ENCODE results near the gene ISCU. TPM values are rescaled to one million over a fixed set of nuclear protein-coding genes. Genes with fewer than 3 reads are reported as not detected.

The ISCU gene
- polyA plus RNA-seq, 1 of the 3 experiments (the other 2 are of a cell fraction) = 165 TPM

DNA sequence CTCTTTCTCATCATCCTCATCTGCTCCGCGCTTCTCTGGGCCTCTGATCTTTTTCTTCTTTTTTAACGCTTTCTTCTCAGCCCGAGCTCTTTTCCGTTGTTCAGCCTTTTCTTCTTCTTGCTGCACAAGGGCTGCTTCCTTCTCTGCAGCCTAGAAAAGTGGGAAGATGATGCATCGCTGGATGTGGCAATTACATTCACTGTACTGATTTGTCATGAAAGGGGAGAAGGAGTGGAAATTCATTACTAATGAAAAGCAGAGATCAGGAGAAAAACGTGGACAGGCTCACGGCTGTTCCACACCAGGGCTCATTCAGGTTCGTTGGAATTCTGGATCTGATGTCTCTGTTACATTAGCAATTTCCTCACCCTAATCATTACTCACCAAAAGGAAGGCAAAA is 32.2 kb upstream of the ISCU start:
- H3K9ac ChIP-seq = no peak overlapping the region
- H4K20me1 ChIP-seq (ENCODE audit: insufficient read depth) = peaks cover 9% of the 10 kb centered on the region; the same call in 1 of the 2 replicates
- TF ChIP-seq MEF2A (IDR thresholded peaks at IDR 0.05; ENCODE audit: borderline replicate concordance, low read depth) (no peak), FOXJ3 (CRISPR knock-in tag; IDR thresholded peaks at IDR 0.05) (no peak), TAF1 (IDR thresholded peaks at IDR 0.05; ENCODE audit: borderline replicate concordance, low read depth, low read length) (no peak), RXRA (IDR thresholded peaks at IDR 0.05; ENCODE audit: borderline replicate concordance, low read depth) (no peak), JUND (IDR thresholded peaks at IDR 0.05) (no peak), GATA2 (CRISPR knock-in tag; IDR thresholded peaks at IDR 0.05) (no peak), MXI1 (IDR thresholded peaks at IDR 0.05; ENCODE audit: low read depth, low read length) (no peak), ELF1 (IDR thresholded peaks at IDR 0.05) (no peak), FOXM1 (IDR thresholded peaks at IDR 0.05; ENCODE audit: low read depth) (no peak), TCF12 (IDR thresholded peaks at IDR 0.05) (no peak), CHD2 (IDR thresholded peaks at IDR 0.05; ENCODE audit: low read length, partially characterized antibody) (no peak), FOSL2 (IDR thresholded peaks at IDR 0.05; ENCODE audit: borderline replicate concordance, low read depth) (no peak), RCOR1 (IDR thresholded peaks at IDR 0.05; ENCODE audit: low read length) (no peak), YY1 (IDR thresholded peaks at IDR 0.05; ENCODE audit: low read depth) (no peak)
- TF ChIP-seq, protein P1, sequence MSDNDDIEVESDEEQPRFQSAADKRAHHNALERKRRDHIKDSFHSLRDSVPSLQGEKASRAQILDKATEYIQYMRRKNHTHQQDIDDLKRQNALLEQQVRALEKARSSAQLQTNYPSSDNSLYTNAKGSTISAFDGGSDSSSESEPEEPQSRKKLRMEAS (IDR thresholded peaks at IDR 0.05; ENCODE audit: low read depth) = no peak
- TF ChIP-seq, protein P2, sequence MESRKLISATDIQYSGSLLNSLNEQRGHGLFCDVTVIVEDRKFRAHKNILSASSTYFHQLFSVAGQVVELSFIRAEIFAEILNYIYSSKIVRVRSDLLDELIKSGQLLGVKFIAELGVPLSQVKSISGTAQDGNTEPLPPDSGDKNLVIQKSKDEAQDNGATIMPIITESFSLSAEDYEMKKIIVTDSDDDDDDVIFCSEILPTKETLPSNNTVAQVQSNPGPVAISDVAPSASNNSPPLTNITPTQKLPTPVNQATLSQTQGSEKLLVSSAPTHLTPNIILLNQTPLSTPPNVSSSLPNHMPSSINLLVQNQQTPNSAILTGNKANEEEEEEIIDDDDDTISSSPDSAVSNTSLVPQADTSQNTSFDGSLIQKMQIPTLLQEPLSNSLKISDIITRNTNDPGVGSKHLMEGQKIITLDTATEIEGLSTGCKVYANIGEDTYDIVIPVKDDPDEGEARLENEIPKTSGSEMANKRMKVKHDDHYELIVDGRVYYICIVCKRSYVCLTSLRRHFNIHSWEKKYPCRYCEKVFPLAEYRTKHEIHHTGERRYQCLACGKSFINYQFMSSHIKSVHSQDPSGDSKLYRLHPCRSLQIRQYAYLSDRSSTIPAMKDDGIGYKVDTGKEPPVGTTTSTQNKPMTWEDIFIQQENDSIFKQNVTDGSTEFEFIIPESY (IDR thresholded peaks at IDR 0.05; ENCODE audit: borderline replicate concordance, low read depth) = no peak
- no peak overlapping the region for H2AFZ ChIP-seq (ENCODE audit: low read depth)
- H3K27ac ChIP-seq (ENCODE audit: low read depth in 2 of 2, low read length in 1 of 2) = no peak overlapping the region
- ChIA-PET CTCF (no interaction called here), POLR2A (no interaction called here)
- WGBS (ENCODE audit: low lambda C conversion rate) = 95% methylated on average over 9 of the region's 9 CpGs
- no peaks in the 10 kb centered on the region for H3K9me2 ChIP-seq
- H3K79me2 ChIP-seq (ENCODE audit: insufficient read depth) = peaks cover 6% of the 10 kb centered on the region; the same call in 1 of the 2 replicates
- H3K4me3 ChIP-seq (ENCODE audit: low read depth in 2 of 2, low read length in 1 of 2) = no peak overlapping the region
- peaks cover 64 to 76% of the 10 kb centered on the region in 2 experiments for H3K36me3 ChIP-seq (replicated peaks in 1 of 2; ENCODE audit: control insufficient read depth in 1 of 2, insufficient read depth in 2 of 2, low read length in 1 of 2)
- peaks cover 0 to 6% of the 10 kb centered on the region in 2 experiments; a peak in 1 of 4 replicates for H3K4me1 ChIP-seq (ENCODE audit: control insufficient read depth in 1 of 2, insufficient read depth in 2 of 2, low read depth in 1 of 2, low read length in 1 of 2)
- no peaks in the 10 kb centered on the region for H3K9me3 ChIP-seq
- no peak overlapping the region for H3K4me2 ChIP-seq
- peaks cover 12% of the 10 kb centered on the region for H3F3A ChIP-seq (replicated peaks; ENCODE audit: insufficient read depth)
- H3K27me3 ChIP-seq (ENCODE audit: insufficient read depth) = no peaks in the 10 kb centered on the region
- DNase-seq = no peak

DNA sequence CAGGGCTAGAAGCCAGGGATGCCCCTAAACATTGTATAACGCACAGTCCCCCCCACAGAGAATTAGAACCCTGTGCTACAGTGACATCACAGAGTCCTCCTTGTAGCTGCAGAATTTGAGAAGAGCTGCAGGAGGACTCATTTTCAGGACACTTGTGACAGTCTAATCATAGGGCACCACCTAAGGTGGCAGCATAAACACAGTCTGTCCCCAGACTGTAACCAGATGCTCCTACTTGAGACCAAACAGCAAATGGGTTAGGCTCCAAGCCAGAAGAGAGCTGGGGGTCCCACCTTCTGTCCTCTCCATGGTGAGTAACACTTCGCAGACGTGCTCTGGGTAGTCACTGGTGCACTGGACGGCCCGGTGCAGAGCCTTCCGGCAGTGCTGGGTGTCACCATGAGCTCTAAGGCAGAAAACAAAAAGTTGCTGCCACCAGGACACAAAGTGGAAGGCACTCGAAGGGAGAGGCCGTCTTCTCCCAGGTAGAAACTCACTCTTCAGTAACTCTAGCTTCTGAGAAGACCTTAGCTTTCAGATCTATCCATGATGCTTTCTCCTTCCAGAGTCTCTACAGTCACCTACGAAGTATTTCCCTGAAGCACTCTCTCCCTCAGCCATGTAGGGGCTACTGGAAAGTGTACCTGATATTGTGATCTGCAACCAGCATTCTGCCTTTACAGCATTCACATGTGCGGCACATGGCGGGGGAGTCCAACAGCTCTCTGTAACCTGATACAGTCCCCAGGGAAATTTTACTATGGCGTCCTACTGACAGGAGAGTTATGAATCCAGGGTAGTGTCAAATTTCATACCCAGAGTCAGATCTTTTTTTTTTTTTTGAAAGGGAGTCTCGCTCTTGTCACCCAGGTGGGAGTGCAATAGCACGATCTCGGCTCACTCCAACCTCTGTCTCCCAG is 30.2 kb upstream of the ISCU start:
- no peak for DNase-seq
- no peaks in the 10 kb centered on the region for H4K20me1 ChIP-seq (ENCODE audit: insufficient read depth)
- peaks cover 7% of the 10 kb centered on the region for H3F3A ChIP-seq (replicated peaks; ENCODE audit: insufficient read depth)
- peaks cover 78 to 81% of the 10 kb centered on the region in 2 experiments for H3K36me3 ChIP-seq (replicated peaks in 1 of 2; ENCODE audit: control insufficient read depth in 1 of 2, insufficient read depth in 2 of 2, low read length in 1 of 2)
- 96% methylated on average over 13 of the region's 15 CpGs for WGBS (ENCODE audit: low lambda C conversion rate)
- ChIA-PET CTCF (interaction anchor here (0.6 to 2.3 kb wide), 5 partner anchors 8 to 542 kb away, joined by 3 to 6 read pairs (median 5); no protein-coding TSS in a partner anchor), POLR2A (no interaction called here)
- peaks cover 12% of the 10 kb centered on the region; the same call in 1 of the 2 replicates for H3K79me2 ChIP-seq (ENCODE audit: insufficient read depth)
- H3K4me2 ChIP-seq = no peak overlapping the region
- no peak overlapping the region for H3K27ac ChIP-seq (ENCODE audit: low read depth in 2 of 2, low read length in 1 of 2)
- H3K27me3 ChIP-seq (ENCODE audit: insufficient read depth) = no peaks in the 10 kb centered on the region
- H3K9me2 ChIP-seq = no peaks in the 10 kb centered on the region
- H2AFZ ChIP-seq (ENCODE audit: low read depth) = no peak overlapping the region
- H3K9me3 ChIP-seq = no peaks in the 10 kb centered on the region
- no peak overlapping the region for H3K9ac ChIP-seq
- H3K4me3 ChIP-seq (ENCODE audit: low read depth in 2 of 2, low read length in 1 of 2) = no peak overlapping the region
- H3K4me1 ChIP-seq (ENCODE audit: control insufficient read depth in 1 of 2, insufficient read depth in 2 of 2, low read depth in 1 of 2, low read length in 1 of 2) = peaks cover 0 to 4% of the 10 kb centered on the region in 2 experiments; a peak in 1 of 4 replicates
- TF ChIP-seq, protein P3, sequence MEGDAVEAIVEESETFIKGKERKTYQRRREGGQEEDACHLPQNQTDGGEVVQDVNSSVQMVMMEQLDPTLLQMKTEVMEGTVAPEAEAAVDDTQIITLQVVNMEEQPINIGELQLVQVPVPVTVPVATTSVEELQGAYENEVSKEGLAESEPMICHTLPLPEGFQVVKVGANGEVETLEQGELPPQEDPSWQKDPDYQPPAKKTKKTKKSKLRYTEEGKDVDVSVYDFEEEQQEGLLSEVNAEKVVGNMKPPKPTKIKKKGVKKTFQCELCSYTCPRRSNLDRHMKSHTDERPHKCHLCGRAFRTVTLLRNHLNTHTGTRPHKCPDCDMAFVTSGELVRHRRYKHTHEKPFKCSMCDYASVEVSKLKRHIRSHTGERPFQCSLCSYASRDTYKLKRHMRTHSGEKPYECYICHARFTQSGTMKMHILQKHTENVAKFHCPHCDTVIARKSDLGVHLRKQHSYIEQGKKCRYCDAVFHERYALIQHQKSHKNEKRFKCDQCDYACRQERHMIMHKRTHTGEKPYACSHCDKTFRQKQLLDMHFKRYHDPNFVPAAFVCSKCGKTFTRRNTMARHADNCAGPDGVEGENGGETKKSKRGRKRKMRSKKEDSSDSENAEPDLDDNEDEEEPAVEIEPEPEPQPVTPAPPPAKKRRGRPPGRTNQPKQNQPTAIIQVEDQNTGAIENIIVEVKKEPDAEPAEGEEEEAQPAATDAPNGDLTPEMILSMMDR (IDR thresholded peaks at IDR 0.05) = no peak
- TF ChIP-seq JUND (IDR thresholded peaks at IDR 0.05) = no peak
- TF ChIP-seq, protein P4, sequence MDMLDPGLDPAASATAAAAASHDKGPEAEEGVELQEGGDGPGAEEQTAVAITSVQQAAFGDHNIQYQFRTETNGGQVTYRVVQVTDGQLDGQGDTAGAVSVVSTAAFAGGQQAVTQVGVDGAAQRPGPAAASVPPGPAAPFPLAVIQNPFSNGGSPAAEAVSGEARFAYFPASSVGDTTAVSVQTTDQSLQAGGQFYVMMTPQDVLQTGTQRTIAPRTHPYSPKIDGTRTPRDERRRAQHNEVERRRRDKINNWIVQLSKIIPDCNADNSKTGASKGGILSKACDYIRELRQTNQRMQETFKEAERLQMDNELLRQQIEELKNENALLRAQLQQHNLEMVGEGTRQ (IDR thresholded peaks at IDR 0.05; ENCODE audit: borderline replicate concordance, low read depth, low read length) = no peak
- TF ChIP-seq, protein P5, sequence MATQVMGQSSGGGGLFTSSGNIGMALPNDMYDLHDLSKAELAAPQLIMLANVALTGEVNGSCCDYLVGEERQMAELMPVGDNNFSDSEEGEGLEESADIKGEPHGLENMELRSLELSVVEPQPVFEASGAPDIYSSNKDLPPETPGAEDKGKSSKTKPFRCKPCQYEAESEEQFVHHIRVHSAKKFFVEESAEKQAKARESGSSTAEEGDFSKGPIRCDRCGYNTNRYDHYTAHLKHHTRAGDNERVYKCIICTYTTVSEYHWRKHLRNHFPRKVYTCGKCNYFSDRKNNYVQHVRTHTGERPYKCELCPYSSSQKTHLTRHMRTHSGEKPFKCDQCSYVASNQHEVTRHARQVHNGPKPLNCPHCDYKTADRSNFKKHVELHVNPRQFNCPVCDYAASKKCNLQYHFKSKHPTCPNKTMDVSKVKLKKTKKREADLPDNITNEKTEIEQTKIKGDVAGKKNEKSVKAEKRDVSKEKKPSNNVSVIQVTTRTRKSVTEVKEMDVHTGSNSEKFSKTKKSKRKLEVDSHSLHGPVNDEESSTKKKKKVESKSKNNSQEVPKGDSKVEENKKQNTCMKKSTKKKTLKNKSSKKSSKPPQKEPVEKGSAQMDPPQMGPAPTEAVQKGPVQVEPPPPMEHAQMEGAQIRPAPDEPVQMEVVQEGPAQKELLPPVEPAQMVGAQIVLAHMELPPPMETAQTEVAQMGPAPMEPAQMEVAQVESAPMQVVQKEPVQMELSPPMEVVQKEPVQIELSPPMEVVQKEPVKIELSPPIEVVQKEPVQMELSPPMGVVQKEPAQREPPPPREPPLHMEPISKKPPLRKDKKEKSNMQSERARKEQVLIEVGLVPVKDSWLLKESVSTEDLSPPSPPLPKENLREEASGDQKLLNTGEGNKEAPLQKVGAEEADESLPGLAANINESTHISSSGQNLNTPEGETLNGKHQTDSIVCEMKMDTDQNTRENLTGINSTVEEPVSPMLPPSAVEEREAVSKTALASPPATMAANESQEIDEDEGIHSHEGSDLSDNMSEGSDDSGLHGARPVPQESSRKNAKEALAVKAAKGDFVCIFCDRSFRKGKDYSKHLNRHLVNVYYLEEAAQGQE (IDR thresholded peaks at IDR 0.05; ENCODE audit: low read depth, low read length) = no peak

Measured in SK-N-SH (cell line).